ENCODE results near the gene SCGB2B2.

GRCh38 chr19:34654796-34655195, 22.2 kb downstream of the SCGB2B2 start:
- TF ChIP-seq, protein P1, sequence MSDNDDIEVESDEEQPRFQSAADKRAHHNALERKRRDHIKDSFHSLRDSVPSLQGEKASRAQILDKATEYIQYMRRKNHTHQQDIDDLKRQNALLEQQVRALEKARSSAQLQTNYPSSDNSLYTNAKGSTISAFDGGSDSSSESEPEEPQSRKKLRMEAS (CRISPR knock-in tag; IDR thresholded peaks at IDR 0.05), result no peak
- TF ChIP-seq, protein P2, sequence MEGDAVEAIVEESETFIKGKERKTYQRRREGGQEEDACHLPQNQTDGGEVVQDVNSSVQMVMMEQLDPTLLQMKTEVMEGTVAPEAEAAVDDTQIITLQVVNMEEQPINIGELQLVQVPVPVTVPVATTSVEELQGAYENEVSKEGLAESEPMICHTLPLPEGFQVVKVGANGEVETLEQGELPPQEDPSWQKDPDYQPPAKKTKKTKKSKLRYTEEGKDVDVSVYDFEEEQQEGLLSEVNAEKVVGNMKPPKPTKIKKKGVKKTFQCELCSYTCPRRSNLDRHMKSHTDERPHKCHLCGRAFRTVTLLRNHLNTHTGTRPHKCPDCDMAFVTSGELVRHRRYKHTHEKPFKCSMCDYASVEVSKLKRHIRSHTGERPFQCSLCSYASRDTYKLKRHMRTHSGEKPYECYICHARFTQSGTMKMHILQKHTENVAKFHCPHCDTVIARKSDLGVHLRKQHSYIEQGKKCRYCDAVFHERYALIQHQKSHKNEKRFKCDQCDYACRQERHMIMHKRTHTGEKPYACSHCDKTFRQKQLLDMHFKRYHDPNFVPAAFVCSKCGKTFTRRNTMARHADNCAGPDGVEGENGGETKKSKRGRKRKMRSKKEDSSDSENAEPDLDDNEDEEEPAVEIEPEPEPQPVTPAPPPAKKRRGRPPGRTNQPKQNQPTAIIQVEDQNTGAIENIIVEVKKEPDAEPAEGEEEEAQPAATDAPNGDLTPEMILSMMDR (IDR thresholded peaks at IDR 0.05), result no peak
- TF ChIP-seq ZNF263 (CRISPR knock-in tag; IDR thresholded peaks at IDR 0.05; ENCODE audit: low read depth) (no peak), SP1 (CRISPR knock-in tag; conservative IDR thresholded peaks at IDR 0.05) (no peak), ZBTB21 (CRISPR knock-in tag; IDR thresholded peaks at IDR 0.05; ENCODE audit: borderline replicate concordance) (no peak), JUN (CRISPR knock-in tag; IDR thresholded peaks at IDR 0.05) (no peak), IRF1 (CRISPR knock-in tag; IDR thresholded peaks at IDR 0.05) (no peak), CREB1 (CRISPR knock-in tag; IDR thresholded peaks at IDR 0.05) (no peak), ZSCAN18 (CRISPR knock-in tag; IDR thresholded peaks at IDR 0.05) (no peak), TEAD1 (CRISPR knock-in tag; IDR thresholded peaks at IDR 0.05) (no peak)
